ENCODE measurements around the gene FXYD2. TPM values are rescaled to one million over a fixed set of nuclear protein-coding genes. Genes with fewer than 3 reads are reported as not detected.
A peak's percentile ranks its signal among the peaks of the same experiment; 100 is the strongest.

FXYD2 gene
- total and polyA plus RNA-seq, 2 of the 13 experiments (the other 11 are each of a cell fraction or from before 2014, with no cell fraction given), result 45.9 to 106 TPM

- ChIA-PET CTCF (ENCODE audit: low intra/inter-chr PET ratio, low total read pairs) (interaction anchor here (1.0 kb wide), 1 partner anchor 125 kb away, joined by 3 read pairs; no protein-coding TSS in a partner anchor), POLR2A (no interaction called here)
- H3K4me2 ChIP-seq (ENCODE audit: low read depth, low read length), result no peak overlapping the region
- H3K9me3 ChIP-seq (ENCODE audit: low read length), result no peaks in the 10 kb centered on the region
- no peak overlapping the region for H3K27ac ChIP-seq (ENCODE audit: extremely low read length, insufficient read depth, low read length)
- no peak overlapping the region for H3K4me3 ChIP-seq (replicated peaks in 1 of 3; ENCODE audit: insufficient read depth in 1 of 3, low read depth in 2 of 3, low read length in 3 of 3)
- H3K9ac ChIP-seq (ENCODE audit: insufficient read depth, low read depth, low read length), result no peak overlapping the region
- H3K4me1 ChIP-seq (ENCODE audit: insufficient read depth, low read length), result peaks cover 87% of the 10 kb centered on the region
- no peaks in the 10 kb centered on the region for H4K20me1 ChIP-seq (ENCODE audit: insufficient read depth, low read length)
- FAIRE-seq (no peak), DNase-seq (ENCODE audit: low spot score) (no peak), ATAC-seq (no peak)
- H3K36me3 ChIP-seq (replicated peaks in 1 of 2; ENCODE audit: control insufficient read depth in 1 of 2, insufficient read depth in 2 of 2, low read length in 2 of 2), result no peaks in the 10 kb centered on the region
- H3K27me3 ChIP-seq (ENCODE audit: control insufficient read depth in 1 of 2, insufficient read depth in 2 of 2, low read length in 2 of 2), result peaks cover 0 to 6% of the 10 kb centered on the region in 2 experiments; a peak in 1 of 5 replicates
- 59% methylated on average over 4 of the region's 12 CpGs for WGBS (ENCODE audit: low lambda C conversion rate)
- in situ Hi-C loops (cut with HindIII; ENCODE audit: extremely low pct_ligation_motif_present, low pct_unique_long_range_greater_than_20kb), result loop anchor here (5.0 kb wide), 1 partner anchor 126 kb away; no protein-coding TSS in a partner anchor
- peak; percentile 65; the same call in 1 of the 2 replicates for TF ChIP-seq RBFOX2 (IDR thresholded peaks at IDR 0.05; ENCODE audit: low read depth, low read length)
- peak; percentile 65 for TF ChIP-seq AGO2 (optimal IDR thresholded peaks at IDR 0.05; ENCODE audit: low read depth, low read length)
- TF ChIP-seq ZNF180 (CRISPR knock-in tag; IDR thresholded peaks at IDR 0.05; ENCODE audit: borderline replicate concordance, low read depth), result no peak
- BruUV-seq (replicated peaks), result no TSS peak
- peaks cover 13% of the 10 kb centered on the region for H3K79me2 ChIP-seq (ENCODE audit: insufficient read depth, low read length)
- intact Hi-C loops (cut with micrococcal nuclease; ENCODE audit: unreplicated experiment), result no loop called here
- no peak overlapping the region for H2AFZ ChIP-seq (ENCODE audit: low read length)
Observed at GRCh38 chr11:117821431-117821830, 3.1 kb downstream of the FXYD2 start.

- DNase-seq (ENCODE audit: low spot score) (no peak), FAIRE-seq (no peak), ATAC-seq (no peak)
- ChIA-PET POLR2A (no interaction called here), CTCF (ENCODE audit: low intra/inter-chr PET ratio, low total read pairs) (no interaction called here)
- WGBS (ENCODE audit: low lambda C conversion rate), result 81% methylated on average over 10 of the region's 10 CpGs
- TF ChIP-seq HNRNPLL (IDR thresholded peaks at IDR 0.05; ENCODE audit: low read depth, low read length, poor library complexity, severe bottlenecking) (no peak), RBFOX2 (IDR thresholded peaks at IDR 0.05; ENCODE audit: low read depth, low read length) (peak; percentile 45; the same call in 1 of the 2 replicates)
- no peaks in the 10 kb centered on the region for H3K36me3 ChIP-seq (replicated peaks in 1 of 2; ENCODE audit: control insufficient read depth in 1 of 2, insufficient read depth in 2 of 2, low read length in 2 of 2)
- H3K4me2 ChIP-seq (ENCODE audit: low read depth, low read length), result no peak overlapping the region
- peaks cover 0 to 11% of the 10 kb centered on the region in 2 experiments; a peak in 1 of 5 replicates for H3K27me3 ChIP-seq (ENCODE audit: control insufficient read depth in 1 of 2, insufficient read depth in 2 of 2, low read length in 2 of 2)
- H3K9ac ChIP-seq (ENCODE audit: insufficient read depth, low read depth, low read length), result no peak overlapping the region
- BruUV-seq (replicated peaks), result no TSS peak
- no peaks in the 10 kb centered on the region for H4K20me1 ChIP-seq (ENCODE audit: insufficient read depth, low read length)
- no peak overlapping the region for H2AFZ ChIP-seq (ENCODE audit: low read length)
- H3K9me3 ChIP-seq (ENCODE audit: low read length), result no peaks in the 10 kb centered on the region
- peaks cover 87% of the 10 kb centered on the region for H3K4me1 ChIP-seq (ENCODE audit: insufficient read depth, low read length)
- in situ Hi-C loops (cut with HindIII; ENCODE audit: extremely low pct_ligation_motif_present, low pct_unique_long_range_greater_than_20kb) (loop anchor here (5.0 kb wide), 1 partner anchor 127 kb away; no protein-coding TSS in a partner anchor), intact Hi-C loops (cut with micrococcal nuclease; ENCODE audit: unreplicated experiment) (no loop called here)
- no peak overlapping the region for H3K4me3 ChIP-seq (replicated peaks in 1 of 3; ENCODE audit: insufficient read depth in 1 of 3, low read depth in 2 of 3, low read length in 3 of 3)
- no peak overlapping the region for H3K27ac ChIP-seq (ENCODE audit: extremely low read length, insufficient read depth, low read length)
- peaks cover 13% of the 10 kb centered on the region for H3K79me2 ChIP-seq (ENCODE audit: insufficient read depth, low read length)
Observed at GRCh38 chr11:117820516-117820915, 4.0 kb downstream of the FXYD2 start.

All from HepG2 (cell line).